ENCODE data around the gene ILF2.

ILF2 gene

DNA sequence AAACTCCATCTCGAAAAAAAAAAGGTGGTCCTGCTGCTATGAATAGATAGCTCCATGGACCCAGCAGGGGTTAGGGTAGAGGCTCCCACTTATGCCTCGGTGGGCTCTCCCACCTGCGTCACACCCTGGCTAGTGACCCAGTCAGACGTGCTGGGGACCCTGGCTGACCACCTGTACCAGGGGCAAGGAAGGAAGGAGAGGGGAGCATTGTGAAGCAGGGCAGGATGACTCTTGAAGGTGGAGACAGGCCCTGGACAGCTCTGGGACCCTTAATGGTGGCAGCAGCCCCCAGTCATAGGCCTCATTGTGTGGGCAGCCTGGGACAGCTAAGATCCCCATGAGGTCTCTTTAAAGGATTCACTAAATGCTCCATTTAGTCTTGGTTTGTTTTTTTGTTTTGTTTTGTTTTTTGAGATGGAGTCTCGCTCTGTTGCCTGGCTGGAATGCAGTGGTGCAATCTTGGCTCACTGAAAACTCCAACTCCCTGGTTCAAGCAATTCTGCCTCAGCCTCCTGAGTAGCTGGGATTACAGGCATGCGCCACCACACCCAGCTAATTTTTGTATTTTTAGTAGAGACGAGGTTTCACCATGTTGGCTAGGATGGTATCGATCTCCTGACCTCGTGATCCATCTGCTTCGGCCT is 22.7 kb downstream of the ILF2 start:
- TF ChIP-seq, protein P1, sequence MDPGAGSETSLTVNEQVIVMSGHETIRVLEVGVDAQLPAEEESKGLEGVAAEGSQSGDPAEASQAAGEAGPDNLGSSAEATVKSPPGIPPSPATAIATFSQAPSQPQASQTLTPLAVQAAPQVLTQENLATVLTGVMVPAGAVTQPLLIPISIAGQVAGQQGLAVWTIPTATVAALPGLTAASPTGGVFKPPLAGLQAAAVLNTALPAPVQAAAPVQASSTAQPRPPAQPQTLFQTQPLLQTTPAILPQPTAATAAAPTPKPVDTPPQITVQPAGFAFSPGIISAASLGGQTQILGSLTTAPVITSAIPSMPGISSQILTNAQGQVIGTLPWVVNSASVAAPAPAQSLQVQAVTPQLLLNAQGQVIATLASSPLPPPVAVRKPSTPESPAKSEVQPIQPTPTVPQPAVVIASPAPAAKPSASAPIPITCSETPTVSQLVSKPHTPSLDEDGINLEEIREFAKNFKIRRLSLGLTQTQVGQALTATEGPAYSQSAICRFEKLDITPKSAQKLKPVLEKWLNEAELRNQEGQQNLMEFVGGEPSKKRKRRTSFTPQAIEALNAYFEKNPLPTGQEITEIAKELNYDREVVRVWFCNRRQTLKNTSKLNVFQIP (CRISPR knock-in tag; IDR thresholded peaks at IDR 0.05; ENCODE audit: borderline replicate concordance, low read depth): no peak
- no peak for TF ChIP-seq SNAI2 (CRISPR knock-in tag; IDR thresholded peaks at IDR 0.05)
- TF ChIP-seq CSDC2 (CRISPR knock-in tag; IDR thresholded peaks at IDR 0.05): no peak
- TF ChIP-seq ZNF8 (CRISPR knock-in tag; IDR thresholded peaks at IDR 0.05): no peak
- peak; percentile 26 for ATAC-seq

DNA sequence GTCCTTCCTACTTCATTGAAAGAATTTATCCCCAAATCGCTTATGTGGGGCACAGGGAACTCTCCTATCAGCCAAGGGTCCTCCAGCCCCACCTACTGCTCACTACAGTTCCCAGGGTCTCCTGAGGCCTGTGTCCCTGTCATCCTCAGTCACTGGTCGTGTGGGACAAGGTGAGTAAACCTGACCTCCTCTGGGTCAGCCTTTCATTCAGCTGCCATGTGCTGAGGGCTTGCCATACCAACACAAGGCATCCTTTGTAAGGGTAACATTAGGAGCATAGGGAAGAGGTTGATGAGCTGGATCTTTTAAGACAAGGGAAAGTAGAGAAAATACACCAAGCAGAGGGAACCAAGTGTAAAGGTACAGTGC is 23.5 kb downstream of the ILF2 start:
- ATAC-seq: peak; percentile 16
- TF ChIP-seq, protein P2, sequence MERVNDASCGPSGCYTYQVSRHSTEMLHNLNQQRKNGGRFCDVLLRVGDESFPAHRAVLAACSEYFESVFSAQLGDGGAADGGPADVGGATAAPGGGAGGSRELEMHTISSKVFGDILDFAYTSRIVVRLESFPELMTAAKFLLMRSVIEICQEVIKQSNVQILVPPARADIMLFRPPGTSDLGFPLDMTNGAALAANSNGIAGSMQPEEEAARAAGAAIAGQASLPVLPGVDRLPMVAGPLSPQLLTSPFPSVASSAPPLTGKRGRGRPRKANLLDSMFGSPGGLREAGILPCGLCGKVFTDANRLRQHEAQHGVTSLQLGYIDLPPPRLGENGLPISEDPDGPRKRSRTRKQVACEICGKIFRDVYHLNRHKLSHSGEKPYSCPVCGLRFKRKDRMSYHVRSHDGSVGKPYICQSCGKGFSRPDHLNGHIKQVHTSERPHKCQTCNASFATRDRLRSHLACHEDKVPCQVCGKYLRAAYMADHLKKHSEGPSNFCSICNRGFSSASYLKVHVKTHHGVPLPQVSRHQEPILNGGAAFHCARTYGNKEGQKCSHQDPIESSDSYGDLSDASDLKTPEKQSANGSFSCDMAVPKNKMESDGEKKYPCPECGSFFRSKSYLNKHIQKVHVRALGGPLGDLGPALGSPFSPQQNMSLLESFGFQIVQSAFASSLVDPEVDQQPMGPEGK (CRISPR knock-in tag; IDR thresholded peaks at IDR 0.05; ENCODE audit: borderline replicate concordance): 0 out of 2 replicates have a peak, but pooled peaks have one; percentile 13
- no peak for TF ChIP-seq RARB (CRISPR knock-in tag; IDR thresholded peaks at IDR 0.05)

DNA sequence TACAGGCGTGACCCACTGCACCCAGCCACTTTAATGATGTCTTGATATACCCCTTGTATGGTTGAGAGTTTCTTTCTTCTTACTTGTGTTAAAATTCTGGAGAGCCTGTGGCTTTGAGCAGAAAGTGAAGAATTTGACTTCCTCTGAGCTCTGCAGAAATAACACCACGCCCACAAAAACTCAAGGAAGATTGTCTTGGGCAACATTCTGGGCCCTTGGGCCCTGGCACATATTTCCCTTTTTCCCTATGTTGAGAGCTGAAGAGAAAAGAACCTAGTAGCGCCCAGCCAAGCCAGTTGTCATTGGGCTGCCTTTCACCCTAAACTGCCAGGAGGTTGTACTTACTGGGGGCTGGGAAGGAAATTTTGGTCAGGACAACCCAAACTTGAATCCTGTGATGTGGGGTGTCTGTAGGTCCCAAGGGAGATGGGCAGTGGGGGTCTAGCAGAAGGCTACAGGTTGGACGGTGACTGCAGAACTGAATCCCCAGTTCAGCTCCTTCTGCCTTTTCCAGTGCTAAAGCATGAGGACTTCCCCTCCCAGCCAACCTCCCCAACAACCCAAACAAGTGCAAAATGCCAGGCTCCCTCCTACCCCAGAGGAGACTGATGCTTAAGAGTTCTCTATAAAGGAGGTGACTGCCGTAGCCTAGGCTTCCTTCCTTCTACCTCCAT is 24.0 kb downstream of the ILF2 start:
- TF ChIP-seq ARNTL (CRISPR knock-in tag; IDR thresholded peaks at IDR 0.05; ENCODE audit: borderline replicate concordance, low read depth) (no peak), CSDC2 (CRISPR knock-in tag; IDR thresholded peaks at IDR 0.05) (no peak), ESRRG (CRISPR knock-in tag; IDR thresholded peaks at IDR 0.05) (no peak), TCF4 (CRISPR knock-in tag; IDR thresholded peaks at IDR 0.05; ENCODE audit: borderline replicate concordance) (no peak), ZFP3 (CRISPR knock-in tag; IDR thresholded peaks at IDR 0.05) (no peak), BACH2 (CRISPR knock-in tag; IDR thresholded peaks at IDR 0.05; ENCODE audit: borderline replicate concordance) (no peak), ZC3H10 (CRISPR knock-in tag; IDR thresholded peaks at IDR 0.05) (no peak), PPARA (CRISPR knock-in tag; IDR thresholded peaks at IDR 0.05; ENCODE audit: borderline replicate concordance) (no peak), OSR1 (CRISPR knock-in tag; IDR thresholded peaks at IDR 0.05) (no peak), RARB (CRISPR knock-in tag; IDR thresholded peaks at IDR 0.05) (no peak), ZNF8 (CRISPR knock-in tag; IDR thresholded peaks at IDR 0.05) (no peak), ZFP30 (CRISPR knock-in tag; IDR thresholded peaks at IDR 0.05) (no peak), SNAI2 (CRISPR knock-in tag; IDR thresholded peaks at IDR 0.05) (no peak)
- TF ChIP-seq, protein P1 (CRISPR knock-in tag; IDR thresholded peaks at IDR 0.05; ENCODE audit: borderline replicate concordance, low read depth): no peak
- TF ChIP-seq, protein P2 (CRISPR knock-in tag; IDR thresholded peaks at IDR 0.05; ENCODE audit: borderline replicate concordance): no peak
- ATAC-seq: peak; percentile 6

DNA sequence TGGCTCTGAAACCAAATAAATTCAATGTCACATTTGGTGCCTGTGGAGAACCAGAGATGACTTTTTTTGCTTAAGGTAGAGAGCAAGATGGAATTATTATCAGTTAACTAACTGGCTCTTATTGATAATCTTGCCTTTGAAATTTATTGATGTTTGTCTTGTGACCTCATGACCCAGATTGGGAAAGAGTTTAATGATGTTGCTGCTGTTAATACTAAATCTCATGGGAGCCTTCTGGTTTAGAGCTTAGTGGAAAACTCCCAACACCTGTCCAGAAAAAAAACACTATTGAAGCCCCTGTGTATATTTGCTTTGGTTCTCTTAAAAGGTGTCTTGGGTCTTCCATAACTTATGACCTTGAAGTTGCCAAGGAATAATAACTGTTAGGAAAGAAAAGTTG is 27.0 kb downstream of the ILF2 start:
- no peak for ATAC-seq
- TF ChIP-seq GLIS3 (CRISPR knock-in tag; IDR thresholded peaks at IDR 0.05) (no peak), PPARA (CRISPR knock-in tag; IDR thresholded peaks at IDR 0.05; ENCODE audit: borderline replicate concordance) (no peak), ZFP3 (CRISPR knock-in tag; IDR thresholded peaks at IDR 0.05) (no peak), ZNF565 (CRISPR knock-in tag; conservative IDR thresholded peaks at IDR 0.05; ENCODE audit: low read depth) (no peak), CSDC2 (CRISPR knock-in tag; IDR thresholded peaks at IDR 0.05) (no peak), ZNF70 (CRISPR knock-in tag; IDR thresholded peaks at IDR 0.05) (no peak), RARB (CRISPR knock-in tag; IDR thresholded peaks at IDR 0.05) (no peak), ZFP30 (CRISPR knock-in tag; IDR thresholded peaks at IDR 0.05) (no peak), ZNF8 (CRISPR knock-in tag; IDR thresholded peaks at IDR 0.05) (no peak), ISL1 (CRISPR knock-in tag; IDR thresholded peaks at IDR 0.05) (no peak)
- TF ChIP-seq, protein P3, sequence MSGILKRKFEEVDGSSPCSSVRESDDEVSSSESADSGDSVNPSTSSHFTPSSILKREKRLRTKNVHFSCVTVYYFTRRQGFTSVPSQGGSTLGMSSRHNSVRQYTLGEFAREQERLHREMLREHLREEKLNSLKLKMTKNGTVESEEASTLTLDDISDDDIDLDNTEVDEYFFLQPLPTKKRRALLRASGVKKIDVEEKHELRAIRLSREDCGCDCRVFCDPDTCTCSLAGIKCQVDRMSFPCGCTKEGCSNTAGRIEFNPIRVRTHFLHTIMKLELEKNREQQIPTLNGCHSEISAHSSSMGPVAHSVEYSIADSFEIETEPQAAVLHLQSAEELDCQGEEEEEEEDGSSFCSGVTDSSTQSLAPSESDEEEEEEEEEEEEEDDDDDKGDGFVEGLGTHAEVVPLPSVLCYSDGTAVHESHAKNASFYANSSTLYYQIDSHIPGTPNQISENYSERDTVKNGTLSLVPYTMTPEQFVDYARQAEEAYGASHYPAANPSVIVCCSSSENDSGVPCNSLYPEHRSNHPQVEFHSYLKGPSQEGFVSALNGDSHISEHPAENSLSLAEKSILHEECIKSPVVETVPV (CRISPR knock-in tag; IDR thresholded peaks at IDR 0.05): no peak
- TF ChIP-seq, protein P4, sequence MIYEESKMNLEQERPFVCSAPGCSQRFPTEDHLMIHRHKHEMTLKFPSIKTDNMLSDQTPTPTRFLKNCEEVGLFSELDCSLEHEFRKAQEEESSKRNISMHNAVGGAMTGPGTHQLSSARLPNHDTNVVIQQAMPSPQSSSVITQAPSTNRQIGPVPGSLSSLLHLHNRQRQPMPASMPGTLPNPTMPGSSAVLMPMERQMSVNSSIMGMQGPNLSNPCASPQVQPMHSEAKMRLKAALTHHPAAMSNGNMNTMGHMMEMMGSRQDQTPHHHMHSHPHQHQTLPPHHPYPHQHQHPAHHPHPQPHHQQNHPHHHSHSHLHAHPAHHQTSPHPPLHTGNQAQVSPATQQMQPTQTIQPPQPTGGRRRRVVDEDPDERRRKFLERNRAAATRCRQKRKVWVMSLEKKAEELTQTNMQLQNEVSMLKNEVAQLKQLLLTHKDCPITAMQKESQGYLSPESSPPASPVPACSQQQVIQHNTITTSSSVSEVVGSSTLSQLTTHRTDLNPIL (CRISPR knock-in tag; IDR thresholded peaks at IDR 0.05; ENCODE audit: low read depth): no peak
- TF ChIP-seq, protein P1 (CRISPR knock-in tag; IDR thresholded peaks at IDR 0.05; ENCODE audit: borderline replicate concordance, low read depth): no peak

Measured in SK-N-SH treated with all-trans-retinoic acid at 6 μM for 48 hours (cell line).